Spleen (tissue), 11 donors: ENCODE results near the gene KCNC1. TPM values are rescaled to one million over a fixed set of nuclear protein-coding genes. Genes with fewer than 3 reads are reported as not detected.

Experiments
- DNase-seq: peaks from one replicate; pipeline ENCODE4 v3.0.0-alpha.2; 2020
- H3K27ac ChIP-seq, 8 donors: fragments of 200-600 bp; sonication (generic) in 7 of 8; 1 replicate in 4 of 8; 2 replicates in 4 of 8; pipeline versions ENCODE4 v1.5.0 to v1.8.0; 2016 to 2021; ENCODE audit warnings: inconsistent platforms in 4 of 8, mild to moderate bottlenecking in 4 of 8, moderate library complexity in 1 of 8
- H3K27me3 ChIP-seq, 7 donors: fragments of 200-600 bp; sonication (generic) in 6 of 7; replicated peaks in 1 of 7; 1 replicate in 4 of 7; 2 replicates in 3 of 7; pipeline versions ENCODE4 v1.5.0 to v1.8.0; 2016 to 2021; ENCODE audit warnings: inconsistent platforms in 3 of 7, mild to moderate bottlenecking in 1 of 7
- H3K36me3 ChIP-seq, 6 donors: fragments of 200-600 bp; sonication (generic) in 5 of 6; 1 replicate in 4 of 6; 2 replicates in 2 of 6; pipeline versions ENCODE4 v1.5.0 to v1.8.0; 2016 to 2021; ENCODE audit warnings: inconsistent platforms in 2 of 6
- H3K4me1 ChIP-seq, 6 donors: fragments of 200-600 bp; sonication (generic) in 5 of 6; 1 replicate in 3 of 6; 2 replicates in 3 of 6; pipeline versions ENCODE4 v1.5.0 to v1.8.0; 2016 to 2021; ENCODE audit warnings: inconsistent platforms in 3 of 6
- H3K4me3 ChIP-seq, 8 donors: fragments of 200-600 bp; sonication (generic) in 7 of 8; 1 replicate in 4 of 8; 2 replicates in 4 of 8; pipeline versions ENCODE4 v1.5.0 to v1.8.0; 2016 to 2021; ENCODE audit warnings: inconsistent platforms in 4 of 8, mild to moderate bottlenecking in 4 of 8, moderate library complexity in 2 of 8
- H3K9me3 ChIP-seq, 8 donors: fragments of 200-600 bp; sonication (generic) in 7 of 8; 1 replicate in 4 of 8; 2 replicates in 4 of 8; pipeline versions ENCODE4 v1.5.0 to v1.8.0; 2016 to 2021; ENCODE audit warnings: inconsistent platforms in 4 of 8
- POLR2A ChIP-seq, 3 donors: fragments of 450-650 bp; IDR thresholded peaks; one replicate each; pipeline ENCODE4 v1.5.1; 2017; ENCODE audit warnings: antibody characterized with exemption in 3 of 3, mild to moderate bottlenecking in 1 of 3
- POLR2AphosphoS5 ChIP-seq, 3 donors: sonication (generic); formaldehyde crosslinking; IDR thresholded peaks; one replicate each; pipeline ENCODE4 v1.5.1; 2017; ENCODE audit warnings: antibody characterized with exemption in 3 of 3
- WGBS, 5 donors: extraction: QIAGEN DNeasy Blood & Tissue Kit in 3 of 5; methylation state at CpG; one replicate each; pipeline versions ENCODE4 v1.1.5 to v1.1.7; 2013 to 2018; 5-methylcytosine and 5-hydroxymethylcytosine counted together
- intact Hi-C: fragments of 100-400 bp; cut with DNase I; formaldehyde crosslinking; loops from one replicate; pipeline ENCODE4 v1.15.0; 2023; ENCODE audit warnings: low total_unique reads
- polyA plus RNA-seq, 3 donors: library from polyadenylated mRNA; stranded (reverse); fragments of 200-250 nt; gene quantifications; one replicate each; pipeline ENCODE4 v1.2.1, GENCODE V29; 2013
- total RNA-seq, 7 donors: library from RNA; depleted of rRNA in 3 of 7; stranded (reverse); fragments of >200 nt in 3 of 7; fragmentation: NEBNext Ultra II Directional in 4 of 7; extraction: Animal tissue kit (Norgen Biotek cat#: 25700) in 4 of 7; gene quantifications; one replicate each; pipeline versions ENCODE4 v1.1.0 to v1.2.1, GENCODE V29; 2016 to 2021
- TF ChIP-seq, protein P1 (sequence below), 11 experiments: fragments of 200-600 bp in 7 of 11; fragments of 450-650 bp in 4 of 11; sonication (generic) in 4 of 11; IDR thresholded peaks in 8 of 11; conservative IDR thresholded peaks in 3 of 11; 1 replicate in 7 of 11; 2 replicates in 4 of 11; pipeline versions ENCODE4 v1.4.0 to v1.8.0; 2016 to 2021; ENCODE audit warnings: antibody characterized with exemption in 11 of 11, inconsistent platforms in 4 of 11, mild to moderate bottlenecking in 1 of 11
- donor health status: healthy with polysubstance abuse.
- donor health status: DM: no; HTN: no; CAD: no; lungs with moderate emphysema.
- donor health status: DM: no; HTN: no; CAD: no.
- donor health status: Bipolar disorder and iron deficiency.
- donor health status: healthy.
- donor health status: DM: no; HTN: no; CAD: no.
- donor health status: DM: yes; HTN: yes; CAD: no.

The KCNC1 gene
- total and polyA plus RNA-seq, 10 donors = not detected

DNA sequence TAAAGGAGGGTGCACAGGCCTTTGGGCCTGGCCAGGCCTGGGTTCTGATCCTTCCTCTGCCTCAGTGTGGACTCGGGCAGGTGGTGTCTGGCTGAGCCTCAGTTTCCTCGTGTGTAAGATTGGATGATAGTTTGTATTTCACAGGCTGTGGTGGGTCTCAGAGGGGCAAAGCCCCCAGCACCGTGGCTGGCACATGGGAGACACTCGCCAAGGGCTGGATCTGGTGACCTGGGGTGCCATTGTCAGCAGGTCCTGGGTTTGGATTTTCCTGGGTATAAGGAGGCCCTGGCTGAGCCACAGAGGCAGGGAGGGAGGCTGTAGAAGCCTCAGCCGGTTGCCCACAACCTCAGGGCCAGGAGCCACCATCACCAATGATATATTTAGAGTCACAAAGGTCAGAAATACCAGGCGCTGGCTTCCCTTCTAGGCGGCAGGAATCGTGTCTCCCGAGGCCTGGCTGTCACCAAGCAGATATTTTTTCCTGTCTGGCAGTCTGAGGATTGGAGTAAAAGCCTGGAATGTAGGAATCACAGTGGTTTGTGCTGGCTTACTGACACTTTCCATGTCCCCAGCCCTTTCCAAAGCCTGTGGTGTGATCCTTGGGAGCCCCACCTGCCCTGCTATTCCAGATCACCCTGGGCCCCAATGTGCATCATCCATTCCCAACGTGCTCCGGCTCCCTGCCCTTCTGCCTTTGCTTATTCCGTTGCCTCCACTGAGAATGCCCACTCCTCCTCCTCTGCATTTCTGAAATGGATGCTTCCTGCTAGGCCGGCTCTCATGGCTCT is 15.6 kb downstream of the KCNC1 start:
- intact Hi-C loops = no loop called here
- Histone ChIP-seq H3K36me3 (no peaks in the 10 kb centered on the region), H3K27me3 (peaks cover 0 to 51% (median 0%) of the 10 kb centered on the region in 7 donors), H3K4me3 (no peak overlapping the region), H3K9me3 (no peaks in the 10 kb centered on the region), H3K27ac (no peak overlapping the region), H3K4me1 (no peaks in the 10 kb centered on the region)
- no peak for TF ChIP-seq POLR2AphosphoS5 (IDR thresholded peaks at IDR 0.05)
- no peak for TF ChIP-seq POLR2A (IDR thresholded peaks at IDR 0.05)
- TF ChIP-seq, protein P1, sequence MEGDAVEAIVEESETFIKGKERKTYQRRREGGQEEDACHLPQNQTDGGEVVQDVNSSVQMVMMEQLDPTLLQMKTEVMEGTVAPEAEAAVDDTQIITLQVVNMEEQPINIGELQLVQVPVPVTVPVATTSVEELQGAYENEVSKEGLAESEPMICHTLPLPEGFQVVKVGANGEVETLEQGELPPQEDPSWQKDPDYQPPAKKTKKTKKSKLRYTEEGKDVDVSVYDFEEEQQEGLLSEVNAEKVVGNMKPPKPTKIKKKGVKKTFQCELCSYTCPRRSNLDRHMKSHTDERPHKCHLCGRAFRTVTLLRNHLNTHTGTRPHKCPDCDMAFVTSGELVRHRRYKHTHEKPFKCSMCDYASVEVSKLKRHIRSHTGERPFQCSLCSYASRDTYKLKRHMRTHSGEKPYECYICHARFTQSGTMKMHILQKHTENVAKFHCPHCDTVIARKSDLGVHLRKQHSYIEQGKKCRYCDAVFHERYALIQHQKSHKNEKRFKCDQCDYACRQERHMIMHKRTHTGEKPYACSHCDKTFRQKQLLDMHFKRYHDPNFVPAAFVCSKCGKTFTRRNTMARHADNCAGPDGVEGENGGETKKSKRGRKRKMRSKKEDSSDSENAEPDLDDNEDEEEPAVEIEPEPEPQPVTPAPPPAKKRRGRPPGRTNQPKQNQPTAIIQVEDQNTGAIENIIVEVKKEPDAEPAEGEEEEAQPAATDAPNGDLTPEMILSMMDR (IDR thresholded peaks at IDR 0.05 in 8 of 11, conservative IDR thresholded peaks at IDR 0.05 in 3 of 11) = no peak
- 58 to 67% (median 60%) methylated on average over 12 to 13 of the region's 13 CpGs for WGBS, 5 donors
- no peak for DNase-seq

DNA sequence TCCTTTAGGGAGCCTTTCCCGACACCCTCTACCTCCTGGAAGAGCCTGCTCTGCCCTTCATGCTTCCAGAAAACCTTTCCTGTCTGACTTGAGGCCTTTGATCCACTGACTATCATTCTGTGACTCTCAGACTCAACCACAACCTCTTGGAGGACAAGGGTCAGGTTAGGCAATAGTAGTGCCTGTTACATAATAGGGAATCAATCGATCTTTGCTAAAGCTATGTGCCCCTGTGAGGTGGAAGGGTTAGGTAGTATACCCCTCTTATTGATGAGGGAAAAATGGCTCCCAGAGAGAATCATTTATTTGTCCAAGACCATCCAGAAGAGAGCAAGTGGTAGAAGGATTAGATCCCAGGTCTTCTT is 16.2 kb downstream of the KCNC1 start:
- no peak overlapping the region for H3K4me3 ChIP-seq
- intact Hi-C loops = no loop called here
- no peaks in the 10 kb centered on the region for H3K36me3 ChIP-seq
- TF ChIP-seq POLR2AphosphoS5 (IDR thresholded peaks at IDR 0.05) (no peak), POLR2A (IDR thresholded peaks at IDR 0.05) (no peak)
- TF ChIP-seq, protein P1 (IDR thresholded peaks at IDR 0.05 in 8 of 11, conservative IDR thresholded peaks at IDR 0.05 in 3 of 11) = no peak
- H3K27me3 ChIP-seq = peaks cover 0 to 46% (median 0%) of the 10 kb centered on the region in 7 donors
- WGBS, 5 donors = 50 to 65% (median 59%) methylated on average over 2 of the region's 2 CpGs
- no peaks in the 10 kb centered on the region for H3K9me3 ChIP-seq
- no peaks in the 10 kb centered on the region for H3K4me1 ChIP-seq
- no peak for DNase-seq
- no peak overlapping the region for H3K27ac ChIP-seq

GRCh38 chr11:17751558-17751957 is 17.0 kb downstream of the KCNC1 start:
- TF ChIP-seq, protein P1 (IDR thresholded peaks at IDR 0.05 in 8 of 11, conservative IDR thresholded peaks at IDR 0.05 in 3 of 11) = no peak
- TF ChIP-seq POLR2A (IDR thresholded peaks at IDR 0.05) (no peak), POLR2AphosphoS5 (IDR thresholded peaks at IDR 0.05) (no peak)
- no peaks in the 10 kb centered on the region for H3K9me3 ChIP-seq
- H3K36me3 ChIP-seq = no peaks in the 10 kb centered on the region
- no peak overlapping the region for H3K4me3 ChIP-seq
- no peak overlapping the region for H3K27ac ChIP-seq
- 34 to 54% (median 49%) methylated on average over 2 of the region's 2 CpGs for WGBS, 5 donors
- no peaks in the 10 kb centered on the region for H3K4me1 ChIP-seq
- peaks cover 0 to 41% (median 0%) of the 10 kb centered on the region in 7 donors for H3K27me3 ChIP-seq
- intact Hi-C loops = no loop called here
- DNase-seq = peak; percentile 51

GRCh38 chr11:17752144-17752543 is 17.6 kb downstream of the KCNC1 start:
- Histone ChIP-seq H3K9me3 (no peaks in the 10 kb centered on the region), H3K4me3 (no peak overlapping the region), H3K27ac (no peak overlapping the region), H3K36me3 (no peaks in the 10 kb centered on the region), H3K27me3 (peaks cover 0 to 39% (median 0%) of the 10 kb centered on the region in 7 donors), H3K4me1 (no peaks in the 10 kb centered on the region)
- intact Hi-C loops = no loop called here
- DNase-seq = peak; percentile 40
- WGBS, 5 donors = 72 to 90% (median 85%) methylated on average over 6 to 7 of the region's 7 CpGs
- TF ChIP-seq POLR2AphosphoS5 (IDR thresholded peaks at IDR 0.05) (no peak), POLR2A (IDR thresholded peaks at IDR 0.05) (no peak)
- TF ChIP-seq, protein P1 (IDR thresholded peaks at IDR 0.05 in 8 of 11, conservative IDR thresholded peaks at IDR 0.05 in 3 of 11) = no peak
